Suprapubic skin (tissue), 4 donors: Measurements from ENCODE around the gene MCEE. TPM values are rescaled to one million over a fixed set of nuclear protein-coding genes. Genes with fewer than 3 reads are reported as not detected.
"Not testable (repeated sequence)": the region's sequence is repeated elsewhere in the genome, so short reads cannot be mapped to it uniquely, and the experiment has no call there.

Source experiments
- DNase-seq, 2 donors: peaks; one replicate each; pipeline ENCODE4 v3.0.0-alpha.2; 2019; ENCODE audit warnings: low spot score in 2 of 2
- H3K27ac ChIP-seq: fragments of 200-600 bp; sonication (generic); one replicate; pipeline ENCODE4 v1.5.1; 2019
- H3K27me3 ChIP-seq: fragments of 200-600 bp; sonication (generic); one replicate; pipeline ENCODE4 v1.5.1; 2019
- H3K36me3 ChIP-seq: fragments of 200-600 bp; sonication (generic); one replicate; pipeline ENCODE4 v1.5.1; 2019
- H3K4me1 ChIP-seq: fragments of 200-600 bp; sonication (generic); one replicate; pipeline ENCODE4 v1.5.1; 2019
- H3K4me3 ChIP-seq: fragments of 200-600 bp; sonication (generic); one replicate; pipeline ENCODE4 v1.5.1; 2019; ENCODE audit warnings: mild to moderate bottlenecking
- H3K9me3 ChIP-seq: fragments of 200-600 bp; sonication (generic); one replicate; pipeline ENCODE4 v1.5.1; 2019
- CTCF ChIP-seq, 2 donors: fragments of 200-600 bp in 1 of 2; fragments of 450-650 bp in 1 of 2; sonication (generic) in 1 of 2; IDR thresholded peaks; one replicate each; pipeline ENCODE4 v1.5.1; 2016 to 2019; ENCODE audit warnings: antibody characterized with exemption in 2 of 2, mild to moderate bottlenecking in 1 of 2, moderate library complexity in 1 of 2
- EP300 ChIP-seq: sonication (generic); formaldehyde crosslinking; IDR thresholded peaks from one replicate; pipeline ENCODE4 v1.6.1; 2017; ENCODE audit warnings: antibody characterized with exemption
- POLR2A ChIP-seq, 2 donors: fragments of 450-650 bp; IDR thresholded peaks; one replicate each; pipeline ENCODE4 v1.6.1; 2017; ENCODE audit warnings: antibody characterized with exemption in 2 of 2, mild to moderate bottlenecking in 2 of 2, moderate library complexity in 2 of 2
- POLR2AphosphoS5 ChIP-seq, 3 donors: sonication (generic); formaldehyde crosslinking; IDR thresholded peaks; one replicate each; pipeline ENCODE4 v1.6.1; 2017; ENCODE audit warnings: antibody characterized with exemption in 3 of 3
- WGBS: methylation state at CpG from one replicate; pipeline ENCODE4 v1.1.5; 2018; 5-methylcytosine and 5-hydroxymethylcytosine counted together
- total RNA-seq, 4 donors: library from RNA; depleted of rRNA; stranded (reverse); fragments of >200 nt; gene quantifications; one replicate each; pipeline ENCODE4 v1.1.0, GENCODE V29; 2016

MCEE gene
- 10 to 100 TPM; 20.9 to 45.8 (median 25.5) TPM for total RNA-seq

GRCh38 chr2:71130152-71130904 lies at the start of gene MCEE, which contains the start of gene MPHOSPH10:
MCEE (minus strand) TSS chr2:71130229; CDS start chr2:71130219, 10 bp downstream.
MPHOSPH10 (plus strand) TSS chr2:71130634; CDS start chr2:71130666, 32 bp downstream.
- peak within 1 kb of the TSS; percentile 86 for H3K4me3 ChIP-seq
- peak; percentile 95 to 96 for DNase-seq
- no peaks in the 10 kb centered on the region for H3K27me3 ChIP-seq
- H3K9me3 ChIP-seq = no peaks in the 10 kb centered on the region
- under 1% methylated on average over 58 of the region's 67 CpGs for WGBS
- H3K36me3 ChIP-seq = peaks cover 18% of the 10 kb centered on the region
- peak within 1 kb of the TSS; percentile 98 for H3K27ac ChIP-seq
- peaks cover 44% of the 10 kb centered on the region for H3K4me1 ChIP-seq
- no peak for TF ChIP-seq EP300
- peak in 2 of 3 donors; percentile 27 to 83 for TF ChIP-seq POLR2AphosphoS5 (IDR thresholded peaks at IDR 0.05)
- no peak for TF ChIP-seq CTCF (IDR thresholded peaks at IDR 0.05)
- TF ChIP-seq POLR2A (IDR thresholded peaks at IDR 0.05) = peak in 1 of 2 donors; percentile 31

- H3K27ac ChIP-seq, H3K9me3 ChIP-seq, H3K4me1 ChIP-seq, H3K4me3 ChIP-seq, H3K36me3 ChIP-seq, DNase-seq, H3K27me3 ChIP-seq: not testable (repeated sequence)
- 83% methylated on average over 8 of the region's 8 CpGs for WGBS
Measured at GRCh38 chr2:71178836-71179235, 48.8 kb upstream of the MCEE start.

GRCh38 chr2:71174207-71174606 lies 44.2 kb upstream of the MCEE start:
- peaks cover 4% of the 10 kb centered on the region for H3K27me3 ChIP-seq
- H3K4me1 ChIP-seq = no peaks in the 10 kb centered on the region
- TF ChIP-seq EP300 (no peak), CTCF (IDR thresholded peaks at IDR 0.05) (no peak), POLR2AphosphoS5 (IDR thresholded peaks at IDR 0.05) (no peak), POLR2A (IDR thresholded peaks at IDR 0.05) (no peak)
- no peaks in the 10 kb centered on the region for H3K9me3 ChIP-seq
- 66% methylated on average over 3 of the region's 3 CpGs for WGBS
- DNase-seq = no peak
- no peak overlapping the region for H3K4me3 ChIP-seq
- H3K36me3 ChIP-seq = no peaks in the 10 kb centered on the region
- no peak overlapping the region for H3K27ac ChIP-seq

GRCh38 chr2:71173096-71173495 lies 43.1 kb upstream of the MCEE start:
- no peak for DNase-seq
- H3K4me3 ChIP-seq = no peak overlapping the region
- H3K27ac ChIP-seq = no peak overlapping the region
- no peaks in the 10 kb centered on the region for H3K4me1 ChIP-seq
- 68% methylated on average over 1 of the region's 1 CpG for WGBS
- H3K27me3 ChIP-seq = peaks cover 4% of the 10 kb centered on the region
- H3K9me3 ChIP-seq = no peaks in the 10 kb centered on the region
- no peaks in the 10 kb centered on the region for H3K36me3 ChIP-seq
- TF ChIP-seq EP300 (no peak), POLR2A (IDR thresholded peaks at IDR 0.05) (no peak), POLR2AphosphoS5 (IDR thresholded peaks at IDR 0.05) (no peak), CTCF (IDR thresholded peaks at IDR 0.05) (no peak)

GRCh38 chr2:71166812-71167211 lies 36.8 kb upstream of the MCEE start:
- Histone ChIP-seq H3K4me1 (no peaks in the 10 kb centered on the region), H3K27ac (no peak overlapping the region), H3K4me3 (no peak overlapping the region), H3K9me3 (no peaks in the 10 kb centered on the region), H3K27me3 (peaks cover 5% of the 10 kb centered on the region), H3K36me3 (no peaks in the 10 kb centered on the region)
- 80% methylated on average over 1 of the region's 3 CpGs for WGBS
- TF ChIP-seq CTCF (IDR thresholded peaks at IDR 0.05) (no peak), POLR2A (IDR thresholded peaks at IDR 0.05) (no peak), POLR2AphosphoS5 (IDR thresholded peaks at IDR 0.05) (no peak), EP300 (no peak)
- no peak for DNase-seq
